IPS-NIHi7 (cell line): Measurements from ENCODE around the gene ZNF483.
"Not testable (repeated sequence)": the region's sequence is repeated elsewhere in the genome, so short reads cannot be mapped to it uniquely, and the experiment has no call there.

Experiments
- DNase-seq: peaks from one replicate; pipeline ENCODE4 v3.0.0; 2012; ENCODE audit warnings: mixed read lengths; ENCODE audit errors: extremely low spot score

ZNF483 gene

DNA sequence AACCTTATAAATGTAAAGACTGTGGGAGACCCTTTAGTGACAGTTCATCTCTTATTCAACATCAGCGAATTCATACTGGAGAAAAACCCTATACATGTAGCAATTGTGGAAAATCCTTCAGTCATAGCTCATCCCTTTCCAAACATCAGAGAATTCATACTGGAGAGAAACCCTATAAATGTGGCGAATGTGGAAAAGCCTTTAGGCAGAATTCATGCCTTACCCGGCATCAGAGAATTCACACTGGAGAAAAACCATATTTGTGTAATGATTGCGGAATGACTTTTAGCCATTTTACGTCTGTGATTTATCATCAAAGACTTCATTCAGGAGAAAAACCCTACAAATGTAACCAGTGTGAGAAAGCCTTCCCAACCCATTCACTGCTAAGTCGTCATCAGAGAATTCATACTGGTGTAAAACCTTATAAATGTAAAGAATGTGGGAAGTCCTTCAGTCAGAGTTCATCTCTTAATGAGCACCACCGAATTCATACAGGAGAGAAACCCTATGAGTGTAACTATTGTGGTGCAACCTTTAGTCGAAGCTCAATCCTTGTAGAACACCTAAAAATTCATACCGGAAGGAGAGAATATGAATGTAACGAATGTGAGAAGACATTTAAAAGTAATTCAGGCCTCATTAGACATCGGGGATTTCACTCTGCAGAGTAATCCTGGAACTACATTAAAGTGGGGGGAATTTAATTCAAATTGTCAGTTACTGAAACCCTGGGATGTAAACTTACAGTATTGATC is 17.7 kb downstream of the ZNF483 start:
- DNase-seq, result no peak

DNA sequence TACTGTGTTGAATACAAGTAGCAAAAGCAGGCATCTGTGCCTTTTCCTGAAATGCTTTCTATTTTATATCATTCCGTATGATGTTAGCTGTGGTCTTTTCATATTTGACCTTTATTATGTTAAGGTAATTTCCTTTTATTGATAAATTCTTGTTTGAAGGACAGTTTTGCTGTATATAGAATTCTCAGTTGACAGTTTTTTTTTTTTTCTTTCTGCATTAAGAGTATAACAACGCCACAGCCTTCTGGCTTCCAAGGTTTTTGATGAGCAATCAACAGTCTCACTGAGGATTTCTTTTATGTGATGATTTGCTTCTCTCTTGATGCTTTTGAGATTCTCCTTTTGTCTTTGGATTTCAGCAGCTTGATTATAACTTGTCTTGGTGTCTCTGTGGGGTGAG is 23.6 kb downstream of the ZNF483 start:
- DNase-seq, result no peak

DNA sequence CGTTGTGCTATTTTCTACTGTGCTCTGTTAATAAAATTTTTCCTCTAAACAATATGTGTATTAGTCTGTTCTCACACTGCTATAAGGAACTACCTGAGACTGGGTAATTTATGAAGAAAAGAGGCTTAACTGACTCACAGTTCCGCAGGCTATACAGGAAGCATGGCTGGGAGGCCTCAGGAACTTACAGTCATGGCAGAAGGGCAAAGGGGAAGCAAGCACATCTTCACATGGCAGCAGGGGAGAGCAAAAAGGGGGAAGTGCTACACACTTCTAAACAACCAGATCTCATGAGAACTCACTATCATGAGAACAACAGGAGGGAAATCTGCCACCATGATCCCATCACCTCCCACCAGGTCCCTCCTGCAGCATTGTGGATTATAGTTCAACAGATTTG is 30.4 kb downstream of the ZNF483 start:
- not testable (repeated sequence) for DNase-seq

DNA sequence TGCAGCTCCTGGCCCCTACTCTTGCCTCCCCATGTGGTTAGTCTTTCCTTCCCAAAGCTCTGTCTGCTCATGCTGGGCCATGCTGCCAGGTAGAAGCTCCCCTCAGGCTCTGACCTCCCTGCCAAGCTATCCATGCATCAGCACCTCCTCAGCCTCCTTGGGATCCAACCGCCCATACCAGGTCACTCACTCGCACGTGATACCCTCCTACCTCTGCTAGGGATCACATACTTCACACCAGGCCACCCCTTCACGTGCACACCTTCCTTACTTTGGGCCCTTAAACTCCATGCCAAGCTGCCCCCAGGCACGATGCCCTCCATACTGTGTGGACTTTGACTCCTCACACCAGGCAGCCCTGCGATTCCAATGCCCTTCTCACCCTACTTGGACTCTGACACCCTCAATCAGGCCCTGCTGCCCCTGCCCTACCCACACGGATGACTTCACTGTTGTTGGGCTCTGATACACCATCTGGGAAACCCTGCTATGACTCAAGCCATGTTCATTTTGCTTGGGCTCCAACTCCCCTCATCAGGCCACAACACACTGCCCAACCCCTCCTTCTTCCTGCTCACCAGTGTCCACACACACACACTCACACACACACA is 34.1 kb downstream of the ZNF483 start:
- DNase-seq, result no peak

DNA sequence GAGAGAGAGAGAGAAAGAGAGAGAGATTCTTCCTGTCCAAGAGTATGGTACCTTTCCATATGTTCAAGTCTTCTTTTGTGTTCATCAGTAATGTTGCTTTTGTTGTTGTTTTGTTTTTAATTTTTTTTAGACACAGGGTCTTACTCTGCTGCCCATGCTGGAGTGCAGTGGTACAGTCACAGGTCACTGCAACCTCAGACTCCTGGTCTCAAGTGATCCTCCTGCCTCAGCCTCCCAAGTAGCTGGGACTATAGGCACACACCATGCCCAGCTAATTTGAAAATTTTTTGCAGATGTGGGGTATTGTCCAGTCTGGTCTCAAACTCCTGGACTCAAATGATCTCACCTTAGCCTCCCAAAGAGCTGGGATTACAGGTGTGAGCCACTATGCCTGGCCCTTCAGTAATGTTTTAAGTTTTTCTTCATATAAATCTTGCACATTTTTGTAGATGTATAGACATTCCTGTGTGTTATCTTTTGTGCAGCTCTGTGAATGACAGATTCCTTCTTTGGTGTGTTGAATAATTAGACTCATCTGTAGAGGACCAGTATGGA is 36.3 kb downstream of the ZNF483 start:
- no peak for DNase-seq

DNA sequence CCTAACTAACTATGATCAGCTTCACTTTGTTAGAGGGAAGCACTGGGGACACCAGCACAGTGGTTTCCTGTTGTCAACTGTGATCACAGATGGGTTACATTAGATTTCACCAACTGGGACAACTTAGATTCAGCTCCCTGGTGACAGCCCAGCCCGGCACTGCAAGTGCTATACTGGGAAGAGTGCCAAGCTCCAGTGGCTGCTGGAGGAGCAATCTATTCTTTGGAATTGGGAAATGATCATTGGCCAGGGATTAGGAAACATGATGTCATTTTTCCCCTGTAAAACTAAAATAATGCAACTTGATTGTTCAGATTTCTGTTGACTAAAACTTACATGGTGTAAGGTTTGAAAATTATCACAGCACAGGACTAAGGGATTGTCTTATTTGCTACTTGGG is 41.3 kb downstream of the ZNF483 start:
- DNase-seq, result no peak

DNA sequence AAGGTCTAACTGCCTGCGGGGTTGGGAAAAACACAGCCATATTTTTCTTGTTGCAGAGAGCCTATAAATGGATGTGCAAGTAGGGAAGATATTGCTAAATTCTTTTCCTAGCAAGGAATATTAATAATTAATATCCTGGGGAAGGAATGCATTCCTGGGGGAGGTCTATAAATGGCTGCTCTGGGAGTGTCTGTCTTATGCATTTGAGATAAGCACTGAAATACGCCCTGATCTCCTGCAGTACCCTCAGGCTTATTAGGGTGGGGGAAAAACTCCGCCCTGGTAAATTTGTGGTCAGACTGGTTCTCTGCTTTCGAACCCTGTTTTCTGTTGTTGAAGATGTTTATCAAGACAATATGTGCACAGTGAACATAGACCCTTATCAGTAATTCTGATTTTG is 43.1 kb downstream of the ZNF483 start:
- DNase-seq, result not testable (repeated sequence)

DNA sequence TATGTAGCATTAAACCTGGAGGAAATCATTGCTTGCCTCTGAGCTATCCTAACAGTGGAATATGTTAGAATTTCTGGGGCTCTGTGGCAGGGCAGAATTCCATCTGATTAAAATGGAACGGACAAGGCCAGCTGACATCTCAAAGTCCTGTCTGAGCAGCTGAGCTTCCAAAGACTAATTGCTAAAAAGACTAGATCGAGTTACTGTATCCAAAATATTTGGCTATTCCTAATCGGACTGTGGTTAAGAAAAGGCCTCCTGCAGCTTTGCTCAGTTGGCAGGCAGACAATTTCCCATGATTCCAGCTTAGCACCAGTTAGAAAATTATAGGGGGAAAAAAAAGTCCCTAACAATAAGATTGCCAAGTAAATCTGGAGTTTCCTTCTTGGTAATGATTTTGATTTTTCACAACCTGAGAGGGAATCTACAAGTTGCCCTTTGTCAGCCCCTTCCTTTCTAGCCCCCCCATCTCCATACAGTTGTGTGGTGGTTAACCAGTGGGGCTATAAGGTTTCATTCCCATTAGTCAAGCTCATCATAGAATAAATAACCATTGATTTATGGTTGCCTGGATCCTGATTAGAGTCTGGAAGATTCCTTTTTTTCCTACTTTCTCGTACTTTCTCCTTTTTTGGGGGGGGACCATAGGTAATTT is 48.1 kb downstream of the ZNF483 start:
- DNase-seq, result no peak

DNA sequence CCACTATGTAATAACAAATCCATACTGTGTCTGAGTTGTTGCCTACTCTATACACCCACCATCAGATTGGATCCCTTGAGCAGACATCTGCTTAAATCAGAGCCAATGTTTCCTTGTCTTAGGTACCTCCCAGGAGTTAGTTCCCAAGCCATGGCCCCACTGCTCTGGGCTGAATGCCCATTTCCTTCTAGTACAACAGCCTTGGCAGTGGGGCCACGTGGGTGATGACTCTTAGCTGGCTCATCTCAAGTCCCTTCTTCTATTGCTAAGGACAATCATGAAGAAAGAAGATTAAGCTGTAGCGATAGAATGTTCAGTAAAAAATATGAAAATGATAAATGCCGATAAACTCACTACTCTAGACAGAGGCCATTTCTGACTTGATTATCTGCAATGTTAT is 57.9 kb downstream of the ZNF483 start:
- DNase-seq, result no peak

DNA sequence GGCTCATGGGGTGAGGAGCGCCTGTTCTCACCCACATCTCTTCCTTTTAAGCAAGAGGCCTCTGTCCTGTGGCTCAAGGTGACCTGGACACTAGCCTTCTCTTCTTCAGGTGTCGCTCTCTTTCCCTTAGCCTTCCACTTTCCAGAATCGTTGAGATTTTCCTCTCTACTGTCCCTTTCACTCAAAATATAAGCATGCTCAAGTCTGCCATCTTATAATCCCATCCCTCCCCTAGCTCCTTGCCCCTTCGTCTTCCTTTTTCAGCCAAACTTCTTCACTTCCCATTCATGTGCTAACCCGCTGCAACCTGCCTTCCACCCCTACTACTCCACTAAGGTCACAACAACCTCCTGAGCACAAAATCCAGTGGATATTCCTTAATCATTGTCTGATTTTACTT is 61.4 kb downstream of the ZNF483 start:
- DNase-seq, result no peak

DNA sequence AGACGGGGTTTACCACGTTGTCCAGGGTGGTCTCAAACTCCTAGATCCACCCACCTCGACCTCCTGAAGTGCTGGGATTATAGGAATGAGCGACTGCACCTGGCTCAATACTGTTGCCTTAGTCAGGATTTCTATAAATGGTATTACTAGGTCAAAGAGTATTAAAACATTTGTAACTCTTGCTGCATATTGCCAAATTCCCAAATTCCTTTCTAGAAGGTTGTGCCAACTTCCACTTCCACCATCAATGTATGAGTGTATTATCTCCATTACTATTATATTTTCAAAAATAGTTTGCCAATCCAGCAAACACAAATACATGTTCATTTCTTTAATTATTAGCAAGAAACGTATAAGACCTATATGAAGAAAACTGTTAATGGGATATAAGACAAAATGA is 63.9 kb downstream of the ZNF483 start:
- DNase-seq, result no peak

DNA sequence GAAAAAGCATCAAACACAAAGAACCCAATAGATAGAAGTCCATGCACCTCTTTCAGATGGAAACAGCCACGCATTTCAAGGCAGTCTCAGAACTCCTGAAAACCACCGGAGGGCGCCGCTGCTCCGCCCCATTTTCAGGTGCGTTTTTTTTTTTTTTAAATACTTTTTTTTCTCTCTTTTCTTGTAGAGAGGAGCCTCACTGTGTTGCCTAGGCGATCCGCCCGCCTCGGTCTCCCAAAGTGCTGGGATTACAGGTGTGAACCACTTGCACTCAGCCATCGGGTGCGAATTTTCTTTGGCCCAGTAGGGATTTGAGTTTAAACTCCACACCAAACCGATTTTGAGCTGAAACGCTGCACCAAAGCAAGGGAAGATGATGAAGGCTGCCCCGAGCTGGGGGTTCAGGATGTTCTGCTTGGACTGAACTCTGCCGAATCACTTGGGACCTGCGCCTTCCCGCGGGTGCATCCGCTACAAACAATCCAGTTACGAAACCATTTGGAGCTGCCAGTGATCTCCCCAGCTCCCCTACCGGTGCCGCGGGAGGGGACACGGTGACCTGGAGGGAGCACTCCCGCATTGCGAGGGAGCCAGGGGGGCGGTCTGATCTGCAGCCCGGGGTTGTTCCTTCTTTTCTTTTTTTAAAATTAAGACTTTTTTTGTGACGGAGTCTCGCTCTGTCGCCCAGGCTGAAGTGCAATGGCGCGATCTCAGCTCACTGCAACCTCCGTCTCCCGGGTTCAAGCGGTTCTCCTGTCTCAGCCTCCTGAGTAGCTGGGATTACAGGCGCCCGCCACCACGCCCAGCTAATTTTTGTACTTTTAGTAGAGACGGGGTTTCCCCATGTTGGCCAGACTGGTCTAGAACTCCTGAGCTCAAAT is 73.1 kb downstream of the ZNF483 start:
- DNase-seq, result peak; percentile 78

DNA sequence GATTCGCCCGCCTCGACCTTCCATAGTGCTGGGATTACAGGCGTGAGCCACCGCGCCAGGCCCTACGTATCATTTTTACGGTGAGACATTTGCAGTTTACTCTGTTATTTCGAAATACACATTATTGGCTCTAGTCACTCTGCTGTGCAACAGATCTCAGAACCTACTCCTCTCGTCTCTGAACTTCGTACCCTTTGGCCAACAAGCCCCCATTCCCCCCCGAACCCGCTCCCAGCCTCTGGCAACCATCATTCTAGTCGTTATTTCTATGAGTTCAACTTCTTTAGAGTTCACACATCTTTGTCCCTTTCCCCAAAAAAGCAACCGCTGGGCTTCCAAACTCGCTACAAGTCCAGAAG is 73.7 kb downstream of the ZNF483 start:
- no peak for DNase-seq

DNA sequence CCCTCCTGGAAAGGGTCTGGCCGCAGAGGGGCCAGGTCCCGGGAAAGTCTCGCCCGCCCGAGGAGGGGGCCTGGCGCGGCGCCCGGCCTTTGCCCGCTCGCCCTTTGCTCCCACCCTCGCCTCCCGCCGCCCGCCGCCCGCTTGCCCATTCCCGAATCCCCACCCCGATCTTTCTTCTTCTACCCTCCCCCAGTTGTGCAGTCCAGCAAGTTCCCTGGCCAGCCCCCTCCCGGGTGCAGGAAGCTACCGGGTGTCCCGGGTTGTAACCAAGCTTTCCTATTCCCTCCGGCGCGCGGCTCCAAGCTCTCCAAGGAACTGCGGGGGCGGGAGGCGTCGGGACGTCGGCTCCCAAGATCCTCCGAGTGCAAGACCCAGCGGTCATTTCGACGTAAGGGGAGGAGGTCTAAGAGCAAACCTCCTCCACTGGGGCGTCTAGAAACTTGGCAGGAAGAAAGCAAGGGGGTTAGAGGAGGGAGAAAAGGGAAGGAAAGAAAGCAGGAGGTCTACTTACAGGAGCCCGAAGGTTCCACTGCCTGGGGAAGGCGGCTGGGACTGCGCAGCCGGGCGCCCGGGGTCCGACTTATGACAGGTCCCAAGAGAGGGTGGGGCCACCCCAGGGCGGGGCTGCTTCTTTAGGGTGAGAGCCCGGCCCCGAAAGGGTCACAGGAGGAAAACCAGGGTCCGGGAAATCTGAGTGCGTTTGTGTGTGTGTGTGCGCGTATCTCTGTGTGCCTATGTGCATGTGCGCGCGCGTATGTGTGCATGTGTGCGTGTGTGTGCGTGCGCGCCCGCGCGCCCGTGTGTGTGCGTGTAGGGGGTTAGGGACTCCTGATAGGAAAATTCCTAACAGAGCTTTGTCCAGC is 74.3 kb downstream of the ZNF483 start, which contains the start of gene PTGR1:
Gene PTGR1, minus strand, starts transcription at position 556 of the 863 bp plus-strand sequence. CDS start 2,225 bp downstream, outside the sequence.
- peak; percentile 87 for DNase-seq

DNA sequence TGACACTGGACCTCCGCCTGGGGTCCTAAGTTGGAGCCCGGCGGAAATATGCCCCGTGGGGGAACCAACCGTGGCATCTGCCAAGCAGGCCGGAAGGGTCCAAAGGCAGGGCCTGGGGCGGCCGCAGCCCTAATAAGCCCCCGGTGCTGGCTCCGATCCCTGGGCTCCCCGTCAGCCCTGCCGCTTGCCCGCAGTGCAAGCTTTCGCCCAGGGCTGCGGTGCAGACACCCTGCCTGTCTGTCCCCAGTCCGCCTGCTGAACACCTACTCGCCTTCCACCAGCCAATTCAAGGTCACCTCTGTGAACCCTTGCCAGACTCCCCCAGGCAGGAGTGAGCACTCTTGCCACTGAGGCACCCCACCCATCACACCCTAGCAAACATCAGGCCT is 75.0 kb downstream of the ZNF483 start:
- DNase-seq, result peak; percentile 25

DNA sequence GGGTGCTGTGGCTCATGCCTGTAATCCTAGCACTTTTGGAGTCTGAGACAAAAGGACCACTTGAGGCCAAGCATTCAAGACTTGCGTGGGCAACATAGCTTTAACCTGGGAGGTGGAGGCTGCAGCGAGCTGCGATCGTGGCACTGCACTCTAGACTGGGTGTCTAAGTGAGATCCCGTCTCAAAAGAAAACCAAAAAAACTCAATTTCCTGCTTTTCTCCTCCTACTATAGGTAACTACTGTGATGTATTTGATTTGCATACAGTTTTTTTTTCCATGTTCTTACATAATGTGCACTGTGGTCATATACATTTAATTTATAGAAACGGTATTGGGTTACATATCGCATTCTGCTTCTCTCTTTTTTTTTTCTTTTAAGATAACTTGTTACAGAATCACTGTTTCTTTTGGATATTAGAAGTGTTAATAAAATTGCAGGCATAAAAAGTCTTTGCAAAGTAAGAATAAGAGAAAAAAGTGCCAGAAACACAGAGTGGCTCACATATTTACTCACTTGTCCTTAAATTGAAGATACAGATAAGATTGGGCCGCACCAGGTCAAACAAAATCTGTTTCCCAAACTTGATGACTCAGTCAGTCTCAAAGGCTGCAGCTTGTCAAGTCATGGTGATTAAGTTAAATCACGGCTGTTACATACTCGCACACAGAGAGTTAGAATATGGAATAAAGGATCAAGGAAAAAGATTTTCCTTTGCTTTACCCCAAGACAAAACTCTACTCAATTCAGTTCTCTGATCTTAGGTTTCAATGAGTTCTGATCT is 76.4 kb downstream of the ZNF483 start:
- DNase-seq, result no peak

DNA sequence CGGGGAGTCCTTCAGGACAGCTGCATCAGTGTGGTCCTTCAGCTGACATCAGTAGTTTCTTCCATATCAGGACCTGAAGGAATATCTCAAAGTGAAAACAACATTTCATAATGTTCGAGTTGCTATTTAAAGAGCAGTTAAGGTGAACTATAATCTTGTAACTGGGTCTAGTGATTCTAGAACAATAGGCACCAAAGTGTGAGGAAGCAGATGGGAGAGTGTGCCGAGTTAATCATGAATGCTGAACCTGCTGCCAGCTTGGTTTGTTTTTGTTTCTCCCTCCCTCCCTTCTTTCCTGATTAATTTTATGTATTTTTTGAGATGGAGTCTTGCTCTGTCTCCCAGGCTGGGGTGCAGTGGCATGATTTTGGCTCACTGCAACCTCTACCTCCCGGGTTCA is 78.1 kb downstream of the ZNF483 start:
- no peak for DNase-seq

DNA sequence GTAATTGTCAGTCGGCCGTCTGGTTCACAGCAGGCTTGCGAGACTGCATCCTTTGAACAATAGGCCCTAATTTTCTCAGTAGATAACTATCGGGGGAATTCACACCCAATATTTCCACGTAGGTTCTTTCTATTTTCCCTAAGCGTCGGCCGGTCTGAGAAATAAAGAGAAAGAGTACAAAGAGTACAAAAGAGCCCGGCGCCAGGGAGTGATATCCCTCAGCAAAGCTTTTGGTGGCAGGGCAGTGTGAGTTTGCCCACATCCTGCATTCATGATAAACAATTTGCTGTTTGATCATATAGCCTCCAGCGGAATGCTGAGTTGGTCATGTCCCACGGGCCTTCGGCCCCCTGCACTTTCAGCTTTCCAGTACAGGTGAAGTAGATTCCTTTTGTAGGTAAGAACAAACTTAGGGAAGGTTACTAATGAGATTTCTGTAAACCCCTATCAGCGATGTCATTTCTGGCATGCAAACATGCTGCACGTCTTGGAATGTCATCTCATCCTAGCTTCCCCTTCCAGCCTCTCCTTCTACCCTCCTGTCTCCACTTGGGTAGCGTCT is 79.2 kb downstream of the ZNF483 start:
- no peak for DNase-seq

DNA sequence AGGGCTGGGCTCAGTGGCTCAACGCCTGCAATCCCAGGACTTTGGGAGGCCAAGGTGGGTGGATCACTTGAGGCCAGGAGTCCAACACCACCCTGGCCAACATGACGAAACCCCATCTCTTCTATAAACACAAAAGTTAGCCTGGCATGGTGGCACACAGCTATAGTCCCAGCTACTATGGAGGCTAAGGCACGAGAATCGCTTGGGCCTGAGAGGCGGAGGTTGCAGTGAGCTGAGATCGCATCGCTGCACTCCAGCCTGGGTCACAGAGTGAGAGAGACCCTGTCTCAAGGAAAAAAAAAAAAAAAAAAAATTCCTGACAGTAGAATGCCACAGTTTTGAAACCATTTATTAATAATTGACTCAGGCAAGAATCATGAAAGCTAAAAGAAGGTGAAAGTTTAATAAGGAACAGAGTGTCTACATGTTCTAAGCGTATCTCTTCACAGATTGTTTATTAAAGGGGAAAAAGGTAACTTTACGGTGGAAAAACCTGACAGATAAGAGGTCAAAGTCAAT is 80.1 kb downstream of the ZNF483 start:
- no peak for DNase-seq
